Thyroid gland (tissue), 4 donors: ENCODE measurements around the gene LIFR.

Experiments used
- CTCF ChIP-seq, 6 experiments: fragments of 200-600 bp in 3 of 6; fragments of 450-650 bp in 3 of 6; sonication (generic) in 3 of 6; IDR thresholded peaks; one replicate each; pipeline ENCODE4 v1.5.1; 2016 to 2019; ENCODE audit warnings: antibody characterized with exemption in 6 of 6, mild to moderate bottlenecking in 2 of 6, inconsistent platforms in 1 of 6, moderate library complexity in 1 of 6
- POLR2A ChIP-seq, 2 donors: fragments of 450-650 bp; IDR thresholded peaks; one replicate each; pipeline ENCODE4 v1.6.1; 2017; ENCODE audit warnings: antibody characterized with exemption in 2 of 2, mild to moderate bottlenecking in 2 of 2, moderate library complexity in 1 of 2

- TF ChIP-seq CTCF (IDR thresholded peaks at IDR 0.05) (no peak), POLR2A (IDR thresholded peaks at IDR 0.05) (no peak)
Observed at GRCh38 chr5:38533286-38534155, 22.9 kb downstream of the LIFR start.
